OCI-LY3 (cell line): ENCODE measurements around the gene NCAPG2.
"Not testable (repeated sequence)": the region's sequence is repeated elsewhere in the genome, so short reads cannot be mapped to it uniquely, and the experiment has no call there.

Experiments used
- H2AFZ ChIP-seq: fragments of 200-600, 300-600 bp; shearing (Covaris generic); 2 replicates; pipeline ENCODE4 v1.6.0; 2014; ENCODE audit warnings: antibody characterized with exemption, low read depth, low read length
- H3K27ac ChIP-seq: fragments of 200-600, 300-600 bp; sonication (generic); 2 replicates; pipeline ENCODE4 v1.5.1; 2014; ENCODE audit warnings: mild to moderate bottlenecking, low read length, moderate library complexity, mixed read lengths
- H3K27me3 ChIP-seq: fragments of 200-600, 300-600 bp; sonication (generic); 2 replicates; pipeline ENCODE4 v1.6.1; 2014; ENCODE audit warnings: low read depth, low read length, mixed read lengths
- H3K36me3 ChIP-seq: fragments of 200-600, 300-600 bp; sonication (generic); replicated peaks from 2 replicates; pipeline ENCODE3; 2014; ENCODE audit warnings: low read depth, low read length, mixed read lengths
- H3K4me1 ChIP-seq: fragments of 300-600, 200-600 bp; sonication (generic); 2 replicates; pipeline ENCODE4 v1.6.1; 2014; ENCODE audit warnings: low read length, mixed read lengths
- H3K4me2 ChIP-seq: fragments of 200-600, 300-600 bp; sonication (generic); 2 replicates; pipeline ENCODE4 v1.6.1; 2014; ENCODE audit warnings: low read length, mixed read lengths
- H3K4me3 ChIP-seq: fragments of 300-600, 200-600 bp; sonication (generic); 2 replicates; pipeline ENCODE4 v1.5.1; 2014; ENCODE audit warnings: antibody characterized with exemption, mild to moderate bottlenecking, low read length, moderate library complexity
- H3K79me2 ChIP-seq: fragments of 300-600, 200-600 bp; shearing (Covaris generic); 2 replicates; pipeline ENCODE4 v1.6.1; 2014; ENCODE audit warnings: mild to moderate bottlenecking, low read length, mixed read lengths
- H3K9ac ChIP-seq: fragments of 300-600, 200-600 bp; shearing (Covaris generic); 2 replicates; pipeline ENCODE4 v1.6.0; 2014; ENCODE audit warnings: mild to moderate bottlenecking, low read length, moderate library complexity
- H3K9me3 ChIP-seq: fragments of 200-600, 300-600 bp; shearing (Covaris generic); 2 replicates; pipeline ENCODE4 v1.6.1; 2014; ENCODE audit warnings: low read length, mixed read lengths; ENCODE audit not compliant: insufficient read depth
- H4K20me1 ChIP-seq: fragments of 200-600, 300-600 bp; sonication (generic); 2 replicates; pipeline ENCODE4 v1.6.1; 2016; ENCODE audit warnings: low read length, mixed read lengths; ENCODE audit not compliant: insufficient read depth
- CTCF ChIP-seq: fragments of 200-600, 300-600 bp; sonication (generic); IDR thresholded peaks from 2 replicates; pipeline ENCODE4 v1.5.1; 2014; ENCODE audit warnings: antibody characterized with exemption, low read length, low read depth
- EZH2phosphoT487 ChIP-seq: fragments of 200-600 bp; shearing (Covaris generic); IDR thresholded peaks from 2 replicates; pipeline ENCODE4 v1.6.1; 2018; ENCODE audit warnings: antibody characterized with exemption, mixed run types, low read depth

The NCAPG2 gene

DNA sequence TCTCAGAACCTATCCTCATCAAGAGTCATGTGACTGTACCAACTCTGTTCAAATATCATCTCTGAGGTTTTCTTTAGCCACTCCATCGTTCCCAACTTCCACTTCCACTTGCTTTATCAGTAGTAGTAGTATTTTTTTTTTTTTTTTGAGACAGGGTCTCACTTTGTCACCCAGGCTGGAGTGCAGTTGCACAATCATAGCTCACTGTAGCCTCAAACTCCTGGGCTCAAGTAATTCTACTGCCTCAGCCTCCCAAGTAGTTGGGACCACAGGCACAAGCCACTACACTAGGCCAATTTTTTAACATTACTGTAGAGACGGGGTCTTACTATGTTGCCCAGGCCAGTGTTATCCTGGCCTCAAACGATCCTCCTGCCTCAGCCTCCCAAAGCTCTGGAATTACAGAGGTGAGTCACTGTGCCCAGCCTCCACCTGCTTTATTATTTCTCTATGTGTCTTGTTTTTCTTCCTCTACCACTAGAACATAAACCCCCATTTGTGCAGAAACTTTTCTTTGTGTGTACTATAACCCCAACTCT, 5.9 kb downstream of the NCAPG2 start:
- no peak overlapping the region for H3K4me3 ChIP-seq
- H3K4me2 ChIP-seq = no peak overlapping the region
- peaks cover 58% of the 10 kb centered on the region for H3K36me3 ChIP-seq
- H3K79me2 ChIP-seq = peaks cover 94% of the 10 kb centered on the region
- H3K9ac ChIP-seq = no peak overlapping the region
- TF ChIP-seq EZH2phosphoT487 = no peak
- TF ChIP-seq CTCF = no peak
- no peak overlapping the region for H2AFZ ChIP-seq
- peaks cover 2% of the 10 kb centered on the region; the same call in 1 of the 2 replicates for H4K20me1 ChIP-seq
- H3K27me3 ChIP-seq = no peaks in the 10 kb centered on the region
- H3K4me1 ChIP-seq = peaks cover 14% of the 10 kb centered on the region
- no peak overlapping the region for H3K27ac ChIP-seq
- H3K9me3 ChIP-seq = no peaks in the 10 kb centered on the region

DNA sequence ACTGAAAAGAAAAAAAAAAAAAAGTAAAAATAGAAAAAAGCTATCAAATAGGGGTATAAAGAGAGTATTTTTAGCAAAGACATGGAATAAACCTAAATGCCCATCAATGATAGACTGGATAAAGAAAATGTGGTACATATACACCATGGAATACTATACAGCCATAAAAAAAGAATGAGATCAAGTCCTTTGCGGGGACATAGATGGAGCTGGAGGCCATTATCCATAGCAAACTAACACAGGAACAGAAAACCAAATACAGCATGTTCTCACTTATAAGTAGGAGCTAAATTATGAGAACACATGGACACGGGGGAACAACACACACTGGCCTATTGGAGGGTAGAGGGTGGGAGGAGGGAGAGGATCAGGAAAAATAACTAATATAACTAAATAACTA, 7.0 kb downstream of the NCAPG2 start:
- H3K9me3 ChIP-seq, H3K27me3 ChIP-seq, H3K4me2 ChIP-seq, H3K27ac ChIP-seq, H3K4me3 ChIP-seq, H2AFZ ChIP-seq, H3K9ac ChIP-seq, H4K20me1 ChIP-seq, H3K4me1 ChIP-seq: not testable (repeated sequence)
- Histone ChIP-seq H3K79me2 (peaks cover 85% of the 10 kb centered on the region), H3K36me3 (peaks cover 56% of the 10 kb centered on the region)

- no peak overlapping the region for H2AFZ ChIP-seq
- peaks cover 68% of the 10 kb centered on the region for H3K79me2 ChIP-seq
- no peak overlapping the region for H3K4me3 ChIP-seq
- H3K9ac ChIP-seq = no peak overlapping the region
- H4K20me1 ChIP-seq = peaks cover 2% of the 10 kb centered on the region; the same call in 1 of the 2 replicates
- no peak overlapping the region for H3K4me2 ChIP-seq
- H3K9me3 ChIP-seq = no peaks in the 10 kb centered on the region
- H3K4me1 ChIP-seq = no peaks in the 10 kb centered on the region
- H3K27me3 ChIP-seq = no peaks in the 10 kb centered on the region
- peaks cover 51% of the 10 kb centered on the region for H3K36me3 ChIP-seq
- H3K27ac ChIP-seq = no peak overlapping the region
- TF ChIP-seq EZH2phosphoT487 (no peak), CTCF (peak; percentile 28; the same call in 1 of the 2 replicates)
These were observed 8.7 kb downstream of the NCAPG2 start for GRCh38 chr7:158695726-158696452.

GRCh38 chr7:158695056-158695455, 9.5 kb downstream of the NCAPG2 start:
- Histone ChIP-seq H3K27ac (no peak overlapping the region), H3K9me3 (no peaks in the 10 kb centered on the region), H3K36me3 (peaks cover 48% of the 10 kb centered on the region), H3K4me3 (no peak overlapping the region), H2AFZ (no peak overlapping the region), H3K4me2 (no peak overlapping the region), H3K79me2 (peaks cover 60% of the 10 kb centered on the region), H3K4me1 (no peaks in the 10 kb centered on the region), H4K20me1 (peaks cover 2% of the 10 kb centered on the region; the same call in 1 of the 2 replicates), H3K27me3 (no peaks in the 10 kb centered on the region), H3K9ac (no peak overlapping the region)
- TF ChIP-seq CTCF = no peak
- TF ChIP-seq EZH2phosphoT487 = no peak
